SK-N-MC (cell line): ENCODE results near the gene CHST5.

ENCODE experiments used
- EZH2 ChIP-seq: fragments of 200-600 bp; sonication (generic); IDR thresholded peaks from one replicate; pipeline ENCODE4 v1.6.1; 2017; ENCODE audit warnings: antibody characterized with exemption
- POLR2AphosphoS5 ChIP-seq: IDR thresholded peaks from 2 replicates; pipeline ENCODE4 v1.6.1; 2012; ENCODE audit warnings: mild to moderate bottlenecking, low read depth, low read length, borderline replicate concordance

- TF ChIP-seq EZH2 (no peak), POLR2AphosphoS5 (no peak)
These were observed 20.6 kb upstream of the CHST5 start for GRCh38 chr16:75556431-75556950.
